GM19438 (cell line): ENCODE measurements around the gene TTPAL.

Experiments used
- ATAC-seq: cut with Tn5 transposase; IDR thresholded peaks from one replicate; pipeline ENCODE4 v1.9.1; 2021; ENCODE audit warnings: low read depth; ENCODE audit not compliant: unreplicated experiment

Gene TTPAL

GRCh38 chr20:44532981-44533331 is 57.3 kb downstream of the TTPAL start:
- ATAC-seq: no peak

GRCh38 chr20:44533928-44534327 is 58.3 kb downstream of the TTPAL start:
- no peak for ATAC-seq

DNA sequence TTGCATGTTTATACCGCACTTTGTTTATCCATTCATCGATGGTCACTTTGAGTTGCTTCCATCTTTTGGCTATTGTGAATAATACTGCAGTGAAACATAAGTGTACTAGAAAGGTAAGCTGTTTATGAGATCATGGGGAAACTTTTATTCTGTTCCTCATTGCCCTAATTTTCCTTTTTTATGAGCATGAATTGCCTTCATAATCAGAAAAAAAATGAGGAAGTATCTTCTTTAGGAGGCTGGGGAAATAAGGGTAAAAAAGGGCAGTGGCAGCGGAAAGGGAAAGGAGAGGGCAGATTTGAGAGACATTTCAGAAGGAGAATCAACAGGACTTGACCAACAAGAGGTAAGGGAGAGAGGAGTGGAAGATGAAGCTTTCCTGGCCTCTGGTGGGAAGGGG is 60.5 kb downstream of the TTPAL start:
- ATAC-seq: no peak

DNA sequence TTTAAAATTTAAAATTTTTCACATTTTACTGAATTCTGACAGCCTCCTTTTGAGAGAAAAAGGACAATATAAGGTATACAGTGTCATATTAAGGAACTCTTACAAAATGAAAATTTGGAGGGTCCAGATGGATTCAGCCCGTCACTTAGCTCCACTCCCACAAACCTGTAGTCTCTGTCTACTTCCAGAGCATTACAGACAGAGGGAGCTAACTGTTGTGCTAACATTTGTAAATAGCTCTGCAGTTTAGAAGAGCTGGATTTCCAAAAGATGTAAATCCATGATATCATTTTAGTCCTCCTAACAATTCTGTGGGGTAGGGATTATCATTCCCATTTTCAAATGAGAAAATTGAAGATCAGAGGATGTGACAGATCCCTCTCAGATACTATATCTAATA is 62.3 kb downstream of the TTPAL start:
- ATAC-seq: no peak

GRCh38 chr20:44540834-44541233 is 65.2 kb downstream of the TTPAL start:
- ATAC-seq: no peak

DNA sequence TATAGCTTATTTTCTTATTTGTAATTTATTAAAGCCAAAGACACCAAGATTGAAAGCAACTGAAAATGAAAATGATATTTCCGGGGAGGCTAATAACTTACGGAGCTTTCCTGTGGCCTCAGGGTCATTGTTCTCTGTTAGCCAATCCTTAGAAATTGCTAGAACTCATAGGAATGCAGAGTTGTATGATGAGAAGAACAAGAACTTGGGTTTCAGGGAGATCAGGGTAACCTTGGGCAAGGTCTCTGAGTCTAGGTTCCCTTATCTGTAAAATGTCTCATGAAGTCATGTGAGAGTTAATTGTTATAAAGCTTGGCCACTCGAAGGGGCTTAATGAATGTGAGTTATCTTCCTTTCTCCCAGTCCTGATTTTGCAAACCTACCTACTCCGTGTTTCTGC is 66.3 kb downstream of the TTPAL start:
- no peak for ATAC-seq

- ATAC-seq: no peak
These were observed 67.2 kb downstream of the TTPAL start for GRCh38 chr20:44542890-44543289.

- ATAC-seq: no peak
These were observed 67.7 kb downstream of the TTPAL start for GRCh38 chr20:44543358-44543757.
